ENCODE measurements around the gene BOLA1.
"Not testable (repeated sequence)": the region's sequence is repeated elsewhere in the genome, so short reads cannot be mapped to it uniquely, and the experiment has no call there.

The BOLA1 gene

GRCh38 chr1:149931212-149931790 lies 31.9 kb downstream of the BOLA1 start:
- DNase-seq = peak; percentile 10 to 32

GRCh38 chr1:149932474-149932873 lies 33.1 kb downstream of the BOLA1 start:
- no peak for DNase-seq

GRCh38 chr1:149933208-149933607 lies 33.8 kb downstream of the BOLA1 start:
- DNase-seq = no peak

- DNase-seq = no peak
Observed at GRCh38 chr1:149934356-149934755, 35.0 kb downstream of the BOLA1 start.

- no peak for DNase-seq
Observed at GRCh38 chr1:149936170-149936991, 37.0 kb downstream of the BOLA1 start, which contains the start of gene MTMR11. Gene MTMR11 (minus strand): TSS chr1:149936879. CDS start chr1:149936647, 232 bp downstream.

- peak; percentile 36 to 46 for DNase-seq
Observed at GRCh38 chr1:149936992-149937705, 37.8 kb downstream of the BOLA1 start.

GRCh38 chr1:149937759-149938158 lies 38.4 kb downstream of the BOLA1 start:
- DNase-seq = no peak

- DNase-seq = not testable (repeated sequence)
Observed at GRCh38 chr1:149938668-149939003, 39.3 kb downstream of the BOLA1 start.

- DNase-seq = no peak
Observed at GRCh38 chr1:149940427-149940826, 41.1 kb downstream of the BOLA1 start.

- no peak for DNase-seq
Observed at GRCh38 chr1:149942207-149942606, 42.8 kb downstream of the BOLA1 start.

- no peak for DNase-seq
Observed at GRCh38 chr1:149942885-149943284, 43.5 kb downstream of the BOLA1 start.

GRCh38 chr1:149945206-149945605 lies 45.8 kb downstream of the BOLA1 start:
- DNase-seq = no peak

- DNase-seq = no peak
Observed at GRCh38 chr1:149949911-149950310, 50.5 kb downstream of the BOLA1 start.
